GM12801 (cell line): ENCODE results near the gene B3GLCT.

Experiments
- CTCF ChIP-seq: IDR thresholded peaks from one replicate; pipeline ENCODE4 v1.5.1; 2011; ENCODE audit warnings: control low read depth; ENCODE audit not compliant: insufficient read length; ENCODE audit errors: extremely low read depth

B3GLCT gene

GRCh38 chr13:31320946-31321345 lies 121.2 kb downstream of the B3GLCT start:
- TF ChIP-seq CTCF, result no peak

GRCh38 chr13:31321457-31321856 lies 121.7 kb downstream of the B3GLCT start:
- no peak for TF ChIP-seq CTCF

- no peak for TF ChIP-seq CTCF
Observed at GRCh38 chr13:31322026-31322425, 122.3 kb downstream of the B3GLCT start.

GRCh38 chr13:31322702-31323405 lies 123.1 kb downstream of the B3GLCT start:
- no peak for TF ChIP-seq CTCF

GRCh38 chr13:31327182-31327860 lies 127.5 kb downstream of the B3GLCT start:
- no peak for TF ChIP-seq CTCF

GRCh38 chr13:31328549-31329235 lies 128.9 kb downstream of the B3GLCT start:
- no peak for TF ChIP-seq CTCF

GRCh38 chr13:31330236-31330635 lies 130.5 kb downstream of the B3GLCT start:
- no peak for TF ChIP-seq CTCF
